Measurements from ENCODE around the gene SOCS7. TPM values are rescaled to one million over a fixed set of nuclear protein-coding genes. Genes with fewer than 3 reads are reported as not detected.

SOCS7 gene
- total RNA-seq, 2 donors from 2014 or later, result 14.6 to 61.9 TPM

DNA sequence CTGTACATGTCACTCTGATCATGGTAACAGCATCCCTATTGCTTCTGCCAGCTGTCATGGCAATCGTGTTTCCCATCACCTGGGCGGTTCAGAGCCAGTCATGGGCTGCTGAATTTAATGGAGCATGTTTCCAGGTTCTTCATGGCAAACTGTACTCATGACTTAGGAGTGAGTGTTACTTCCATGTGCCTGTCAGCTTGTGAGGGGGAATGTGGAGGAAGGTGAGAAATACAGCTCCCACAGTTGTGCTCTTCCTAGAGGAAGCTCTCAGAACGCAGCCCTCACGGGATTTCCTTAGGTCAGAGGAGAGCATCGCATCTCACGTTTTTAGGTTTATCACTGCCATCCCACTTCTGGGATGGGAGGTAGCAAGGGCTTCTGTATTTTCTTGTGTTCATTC lies 48.6 kb downstream of the SOCS7 start:
- Histone ChIP-seq H3K4me1 (replicated peaks) (peaks cover 3% of the 10 kb centered on the region), H3K36me3 (peaks cover 0 to 3% of the 10 kb centered on the region in 2 donors), H3K27me3 (replicated peaks; ENCODE audit: insufficient read depth) (no peaks in the 10 kb centered on the region), H3K27ac (no peak overlapping the region), H3K9me3 (no peaks in the 10 kb centered on the region), H3K4me3 (no peak overlapping the region)
- no peak for DNase-seq (ENCODE audit: low spot score)
- WGBS, result 92% methylated on average over 6 of the region's 6 CpGs
- intact Hi-C loops (cut with DNase I), result no loop called here
- TF ChIP-seq POLR2A (IDR thresholded peaks at IDR 0.05) (no peak), POLR2AphosphoS5 (IDR thresholded peaks at IDR 0.05) (no peak)

DNA sequence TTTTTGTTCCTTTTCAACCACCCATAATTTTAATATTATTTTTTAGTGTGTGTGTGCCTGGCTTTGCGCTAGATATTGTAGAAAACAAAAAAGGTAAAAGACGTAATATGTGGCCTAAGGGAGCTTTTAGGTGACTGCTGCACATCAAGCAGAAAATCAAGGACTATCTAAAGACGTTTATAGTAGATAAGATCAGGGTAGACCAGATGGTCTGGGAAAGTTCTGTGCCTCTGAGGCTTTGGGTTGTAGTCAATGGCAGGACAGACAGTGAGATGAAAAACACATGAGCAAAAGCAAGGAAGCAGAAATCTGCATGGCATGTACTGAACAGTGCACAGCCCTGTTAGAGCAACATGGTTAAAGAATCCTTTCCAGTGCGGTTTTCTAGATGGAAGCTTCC lies 49.8 kb downstream of the SOCS7 start:
- H3K36me3 ChIP-seq, result peaks cover 0 to 3% of the 10 kb centered on the region in 2 donors
- WGBS, result 78% methylated on average over 4 of the region's 4 CpGs
- no peaks in the 10 kb centered on the region for H3K27me3 ChIP-seq (replicated peaks; ENCODE audit: insufficient read depth)
- no peak for DNase-seq (ENCODE audit: low spot score)
- H3K4me3 ChIP-seq, result no peak overlapping the region
- no peaks in the 10 kb centered on the region for H3K4me1 ChIP-seq (replicated peaks)
- no peaks in the 10 kb centered on the region for H3K9me3 ChIP-seq
- no peak overlapping the region for H3K27ac ChIP-seq
- intact Hi-C loops (cut with DNase I), result no loop called here
- no peak for TF ChIP-seq POLR2A (IDR thresholded peaks at IDR 0.05)
- TF ChIP-seq, protein P1, sequence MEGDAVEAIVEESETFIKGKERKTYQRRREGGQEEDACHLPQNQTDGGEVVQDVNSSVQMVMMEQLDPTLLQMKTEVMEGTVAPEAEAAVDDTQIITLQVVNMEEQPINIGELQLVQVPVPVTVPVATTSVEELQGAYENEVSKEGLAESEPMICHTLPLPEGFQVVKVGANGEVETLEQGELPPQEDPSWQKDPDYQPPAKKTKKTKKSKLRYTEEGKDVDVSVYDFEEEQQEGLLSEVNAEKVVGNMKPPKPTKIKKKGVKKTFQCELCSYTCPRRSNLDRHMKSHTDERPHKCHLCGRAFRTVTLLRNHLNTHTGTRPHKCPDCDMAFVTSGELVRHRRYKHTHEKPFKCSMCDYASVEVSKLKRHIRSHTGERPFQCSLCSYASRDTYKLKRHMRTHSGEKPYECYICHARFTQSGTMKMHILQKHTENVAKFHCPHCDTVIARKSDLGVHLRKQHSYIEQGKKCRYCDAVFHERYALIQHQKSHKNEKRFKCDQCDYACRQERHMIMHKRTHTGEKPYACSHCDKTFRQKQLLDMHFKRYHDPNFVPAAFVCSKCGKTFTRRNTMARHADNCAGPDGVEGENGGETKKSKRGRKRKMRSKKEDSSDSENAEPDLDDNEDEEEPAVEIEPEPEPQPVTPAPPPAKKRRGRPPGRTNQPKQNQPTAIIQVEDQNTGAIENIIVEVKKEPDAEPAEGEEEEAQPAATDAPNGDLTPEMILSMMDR (IDR thresholded peaks at IDR 0.05), result no peak

DNA sequence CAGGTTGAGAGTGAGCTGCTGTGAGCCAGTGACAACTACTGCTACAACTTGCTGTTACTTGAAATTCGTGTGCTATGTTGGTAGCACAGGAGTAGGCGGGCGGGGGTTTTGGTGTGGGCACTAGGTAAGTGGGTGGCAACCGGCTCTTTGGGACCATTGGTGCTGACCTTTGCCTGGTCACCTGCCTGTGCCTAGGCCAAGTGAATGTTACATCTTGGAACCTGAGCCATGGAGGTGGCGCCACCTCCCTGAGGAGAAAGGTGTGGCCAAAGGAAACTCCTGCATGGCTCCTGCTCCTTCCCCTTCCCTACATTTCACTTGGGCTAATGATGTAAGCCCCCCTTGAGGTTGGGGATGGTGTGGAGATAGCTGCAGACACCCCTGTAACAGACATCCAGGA lies 51.3 kb downstream of the SOCS7 start:
- no peaks in the 10 kb centered on the region for H3K9me3 ChIP-seq
- DNase-seq (ENCODE audit: low spot score), result no peak
- no peaks in the 10 kb centered on the region for H3K36me3 ChIP-seq
- 94% methylated on average over 5 of the region's 5 CpGs for WGBS
- no peaks in the 10 kb centered on the region for H3K4me1 ChIP-seq (replicated peaks)
- intact Hi-C loops (cut with DNase I), result no loop called here
- TF ChIP-seq, protein P1 (IDR thresholded peaks at IDR 0.05), result no peak
- no peak for TF ChIP-seq POLR2AphosphoS5 (IDR thresholded peaks at IDR 0.05)
- no peak for TF ChIP-seq POLR2A (IDR thresholded peaks at IDR 0.05)
- no peaks in the 10 kb centered on the region for H3K27me3 ChIP-seq (replicated peaks; ENCODE audit: insufficient read depth)
- no peak overlapping the region for H3K27ac ChIP-seq
- H3K4me3 ChIP-seq, result no peak overlapping the region

DNA sequence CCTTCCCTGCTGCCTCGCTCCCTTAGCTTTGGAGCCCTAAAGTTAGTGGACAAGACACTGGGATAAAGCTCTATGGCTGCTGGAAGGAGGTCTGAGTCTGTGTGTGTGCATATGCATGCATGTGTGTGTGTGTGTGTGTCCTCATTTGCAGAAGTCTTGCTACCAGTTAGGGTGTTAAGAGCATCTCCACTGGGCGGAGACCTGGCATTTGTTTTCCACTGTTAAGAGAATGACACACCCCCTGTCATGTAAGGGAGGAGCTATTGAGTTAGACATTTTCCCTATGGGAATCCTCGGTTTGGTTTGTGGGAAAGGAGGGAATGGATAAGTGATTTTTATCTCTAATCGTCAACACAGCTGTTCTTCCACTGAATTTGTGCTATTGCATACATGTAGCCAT lies 51.8 kb downstream of the SOCS7 start:
- intact Hi-C loops (cut with DNase I), result no loop called here
- TF ChIP-seq, protein P1 (IDR thresholded peaks at IDR 0.05), result no peak
- no peak for TF ChIP-seq POLR2A (IDR thresholded peaks at IDR 0.05)
- no peak for TF ChIP-seq POLR2AphosphoS5 (IDR thresholded peaks at IDR 0.05)
- WGBS, result 55% methylated on average over 4 of the region's 4 CpGs
- DNase-seq (ENCODE audit: low spot score), result no peak
- Histone ChIP-seq H3K4me3 (no peak overlapping the region), H3K27ac (no peak overlapping the region), H3K9me3 (no peaks in the 10 kb centered on the region), H3K4me1 (replicated peaks) (no peaks in the 10 kb centered on the region), H3K27me3 (replicated peaks; ENCODE audit: insufficient read depth) (no peaks in the 10 kb centered on the region), H3K36me3 (no peaks in the 10 kb centered on the region)

DNA sequence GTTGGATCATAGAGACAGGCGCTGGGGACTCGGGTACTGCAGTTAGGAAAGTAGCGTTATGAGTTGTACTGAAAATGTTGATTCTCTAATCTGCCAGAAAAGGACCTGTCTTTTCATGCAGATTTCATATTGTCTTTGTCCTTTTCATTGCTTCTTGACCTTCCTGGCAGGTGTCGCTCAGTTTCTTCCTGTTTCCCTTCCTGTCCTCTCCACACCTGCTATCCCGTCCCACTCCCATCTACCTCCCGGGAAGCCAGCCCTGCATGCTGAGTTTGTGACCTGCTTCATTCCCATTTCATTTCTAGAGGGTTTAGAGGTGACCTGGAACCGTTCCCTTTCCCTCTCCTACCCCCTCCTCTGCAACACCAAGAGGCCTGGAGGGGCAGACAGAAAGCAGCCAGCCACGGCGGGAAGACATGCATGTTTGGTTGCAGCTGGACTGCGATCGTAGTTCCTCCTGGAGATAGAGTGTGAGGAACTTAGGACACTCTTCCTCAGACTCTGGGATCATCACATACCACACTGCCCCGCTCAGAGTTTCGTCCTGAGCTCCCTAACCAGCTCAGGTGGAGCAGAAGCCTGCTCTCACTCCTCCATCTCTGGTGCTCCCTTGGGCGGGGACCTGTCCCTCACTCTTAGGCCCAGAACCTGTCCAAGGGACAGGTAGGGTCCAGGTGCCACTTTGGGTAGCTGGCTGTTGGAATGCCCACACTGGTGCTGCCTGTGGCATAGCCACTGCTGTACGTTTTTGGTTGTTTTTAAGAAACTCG lies 52.7 kb downstream of the SOCS7 start:
- Histone ChIP-seq H3K4me3 (no peak overlapping the region), H3K27me3 (replicated peaks; ENCODE audit: insufficient read depth) (no peaks in the 10 kb centered on the region), H3K4me1 (replicated peaks) (no peaks in the 10 kb centered on the region), H3K36me3 (no peaks in the 10 kb centered on the region), H3K9me3 (no peaks in the 10 kb centered on the region), H3K27ac (no peak overlapping the region)
- 68% methylated on average over 16 of the region's 16 CpGs for WGBS
- intact Hi-C loops (cut with DNase I), result no loop called here
- TF ChIP-seq, protein P1 (IDR thresholded peaks at IDR 0.05), result no peak
- TF ChIP-seq POLR2AphosphoS5 (IDR thresholded peaks at IDR 0.05) (no peak), POLR2A (IDR thresholded peaks at IDR 0.05) (no peak)
- no peak for DNase-seq (ENCODE audit: low spot score)

Measured in prostate gland (tissue), 2 donors.